ENCODE data around the gene UBE4A. TPM values are rescaled to one million over a fixed set of nuclear protein-coding genes. Genes with fewer than 3 reads are reported as not detected.

UBE4A gene
- total RNA-seq, 1 donor from 2014 or later = 49.2 TPM

- no peak for DNase-seq (ENCODE audit: low spot score, unreplicated experiment)
- Mint-ChIP-seq H3K4me3 (ENCODE audit: low read depth) (no peak overlapping the region), H3K27ac (no peak overlapping the region), H3K4me1 (ENCODE audit: low read depth) (no peaks in the 10 kb centered on the region), H3K36me3 (ENCODE audit: insufficient read depth) (no peaks in the 10 kb centered on the region), H3K9me3 (ENCODE audit: low read depth) (no peaks in the 10 kb centered on the region), H3K27me3 (peaks cover 18% of the 10 kb centered on the region)
- no peak for TF ChIP-seq CTCF (IDR thresholded peaks at IDR 0.05; ENCODE audit: unreplicated experiment)
Measured at GRCh38 chr11:118341261-118341660, 18.1 kb upstream of the UBE4A start.

GRCh38 chr11:118341815-118342489 lies 17.4 kb upstream of the UBE4A start:
- no peak for DNase-seq (ENCODE audit: low spot score, unreplicated experiment)
- Mint-ChIP-seq H3K9me3 (ENCODE audit: low read depth) (no peaks in the 10 kb centered on the region), H3K4me3 (ENCODE audit: low read depth) (no peak overlapping the region), H3K27me3 (peaks cover 21% of the 10 kb centered on the region), H3K4me1 (ENCODE audit: low read depth) (no peaks in the 10 kb centered on the region), H3K36me3 (ENCODE audit: insufficient read depth) (no peaks in the 10 kb centered on the region), H3K27ac (no peak overlapping the region)
- no peak for TF ChIP-seq CTCF (IDR thresholded peaks at IDR 0.05; ENCODE audit: unreplicated experiment)

- DNase-seq (ENCODE audit: low spot score, unreplicated experiment) = no peak
- no peak for TF ChIP-seq CTCF (IDR thresholded peaks at IDR 0.05; ENCODE audit: unreplicated experiment)
- H3K27me3 Mint-ChIP-seq = peaks cover 23% of the 10 kb centered on the region
- no peak within 1 kb of the TSS for H3K27ac Mint-ChIP-seq
- H3K9me3 Mint-ChIP-seq (ENCODE audit: low read depth) = no peaks in the 10 kb centered on the region
- no peaks in the 10 kb centered on the region for H3K4me1 Mint-ChIP-seq (ENCODE audit: low read depth)
- H3K4me3 Mint-ChIP-seq (ENCODE audit: low read depth) = no peak within 1 kb of the TSS
- no peaks in the 10 kb centered on the region for H3K36me3 Mint-ChIP-seq (ENCODE audit: insufficient read depth)
Measured at GRCh38 chr11:118342503-118343161, 16.8 kb upstream of the UBE4A start, which contains the start of gene CD3D. Gene CD3D (minus strand): TSS chr11:118342705. CDS start chr11:118342607, 98 bp downstream.

- DNase-seq (ENCODE audit: low spot score, unreplicated experiment) = no peak
- Mint-ChIP-seq H3K4me1 (ENCODE audit: low read depth) (no peaks in the 10 kb centered on the region), H3K4me3 (ENCODE audit: low read depth) (no peak overlapping the region), H3K27ac (no peak overlapping the region), H3K36me3 (ENCODE audit: insufficient read depth) (no peaks in the 10 kb centered on the region), H3K9me3 (ENCODE audit: low read depth) (no peaks in the 10 kb centered on the region), H3K27me3 (peaks cover 26% of the 10 kb centered on the region)
- TF ChIP-seq CTCF (IDR thresholded peaks at IDR 0.05; ENCODE audit: unreplicated experiment) = no peak
Measured at GRCh38 chr11:118343248-118343647, 16.2 kb upstream of the UBE4A start.

GRCh38 chr11:118343981-118344515 lies 15.4 kb upstream of the UBE4A start, which contains the start of gene CD3G:
Gene CD3G (plus strand): TSS chr11:118344344. CDS start chr11:118344424, 80 bp downstream.
- Mint-ChIP-seq H3K4me3 (ENCODE audit: low read depth) (no peak within 1 kb of the TSS), H3K27ac (no peak within 1 kb of the TSS), H3K36me3 (ENCODE audit: insufficient read depth) (no peaks in the 10 kb centered on the region), H3K4me1 (ENCODE audit: low read depth) (no peaks in the 10 kb centered on the region), H3K27me3 (peaks cover 34% of the 10 kb centered on the region), H3K9me3 (ENCODE audit: low read depth) (no peaks in the 10 kb centered on the region)
- no peak for DNase-seq (ENCODE audit: low spot score, unreplicated experiment)
- no peak for TF ChIP-seq CTCF (IDR thresholded peaks at IDR 0.05; ENCODE audit: unreplicated experiment)
